Liver (tissue), 9 donors: ENCODE results near the gene YBEY. TPM values are rescaled to one million over a fixed set of nuclear protein-coding genes. Genes with fewer than 3 reads are reported as not detected.

Experiments used
- DNase-seq: peaks from one replicate; pipeline ENCODE4 v3.0.0-alpha.2; 2017; ENCODE audit warnings: low spot score
- H3K27ac ChIP-seq, 2 donors: one replicate each; pipeline ENCODE4 v1.7.0; 2013; ENCODE audit warnings: inconsistent platforms in 2 of 2, low read length in 2 of 2, control low read depth in 1 of 2, low read depth in 1 of 2, mild to moderate bottlenecking in 1 of 2
- H3K27me3 ChIP-seq, 4 donors: one replicate each; pipeline versions ENCODE4 v1.6.1 to v1.7.0; 2013; ENCODE audit warnings: low read length in 3 of 4, inconsistent platforms in 1 of 4, mild to moderate bottlenecking in 1 of 4, moderate library complexity in 1 of 4; ENCODE audit not compliant: control insufficient read depth in 4 of 4, insufficient read depth in 4 of 4
- H3K36me3 ChIP-seq, 4 donors: one replicate each; pipeline versions ENCODE4 v1.6.1 to v1.7.0; 2013; ENCODE audit warnings: low read length in 3 of 4, mild to moderate bottlenecking in 3 of 4, low read depth in 1 of 4, moderate library complexity in 1 of 4; ENCODE audit not compliant: control insufficient read depth in 4 of 4, insufficient read depth in 3 of 4
- H3K4me1 ChIP-seq, 4 donors: one replicate each; pipeline versions ENCODE4 v1.6.1 to v1.7.0; 2013; ENCODE audit warnings: low read length in 3 of 4, mild to moderate bottlenecking in 3 of 4, moderate library complexity in 1 of 4; ENCODE audit not compliant: control insufficient read depth in 4 of 4, insufficient read depth in 4 of 4
- H3K4me3 ChIP-seq, 3 donors: one replicate each; pipeline versions ENCODE4 v1.6.1 to v1.7.0; 2013; ENCODE audit warnings: low read length in 3 of 3, control low read depth in 1 of 3, low read depth in 1 of 3, mild to moderate bottlenecking in 1 of 3
- H3K9ac ChIP-seq, 2 donors: one replicate each; pipeline ENCODE4 v1.7.0; 2013; ENCODE audit warnings: low read length in 2 of 2, mild to moderate bottlenecking in 2 of 2, moderate library complexity in 2 of 2, control low read depth in 1 of 2, low read depth in 1 of 2
- H3K9me3 ChIP-seq, 4 donors: one replicate each; pipeline versions ENCODE4 v1.6.1 to v1.7.0; 2013; ENCODE audit warnings: low read length in 3 of 4; ENCODE audit not compliant: control insufficient read depth in 4 of 4
- EGR1 ChIP-seq, 2 donors: IDR thresholded peaks; 2 replicates each; pipeline ENCODE4 v1.6.1; 2016 to 2018; ENCODE audit warnings: antibody characterized with exemption in 2 of 2, low read depth in 2 of 2
- FOXA2 ChIP-seq: IDR thresholded peaks from 2 replicates; pipeline ENCODE4 v1.6.1; 2016; ENCODE audit warnings: antibody characterized with exemption
- GABPA ChIP-seq, 2 donors: IDR thresholded peaks in 1 of 2; conservative IDR thresholded peaks in 1 of 2; 2 replicates each; pipeline ENCODE4 v1.6.1; 2016; ENCODE audit warnings: antibody characterized with exemption in 2 of 2, mild to moderate bottlenecking in 1 of 2, moderate library complexity in 1 of 2
- HNF4A ChIP-seq, 2 donors: conservative IDR thresholded peaks; 2 replicates each; pipeline ENCODE4 v1.6.1; 2016; ENCODE audit warnings: antibody characterized with exemption in 2 of 2, mild to moderate bottlenecking in 2 of 2
- HNF4G ChIP-seq: IDR thresholded peaks from 2 replicates; pipeline ENCODE4 v1.6.1; 2016; ENCODE audit warnings: antibody characterized with exemption
- JUND ChIP-seq, 2 donors: IDR thresholded peaks; 2 replicates each; pipeline ENCODE4 v1.6.1; 2016; ENCODE audit warnings: antibody characterized with exemption in 2 of 2
- NR2F2 ChIP-seq: IDR thresholded peaks from 2 replicates; pipeline ENCODE4 v1.6.1; 2016; ENCODE audit warnings: antibody characterized with exemption
- RAD21 ChIP-seq, 2 donors: IDR thresholded peaks; 2 replicates each; pipeline ENCODE4 v1.6.1; 2016; ENCODE audit warnings: antibody characterized with exemption in 2 of 2, mild to moderate bottlenecking in 2 of 2
- RXRA ChIP-seq, 2 donors: IDR thresholded peaks; 2 replicates each; pipeline ENCODE4 v1.6.1; 2017 to 2018; ENCODE audit warnings: antibody characterized with exemption in 2 of 2, mild to moderate bottlenecking in 1 of 2
- SP1 ChIP-seq: IDR thresholded peaks from 2 replicates; pipeline ENCODE4 v1.6.1; 2018; ENCODE audit warnings: antibody characterized with exemption, mild to moderate bottlenecking
- TAF1 ChIP-seq: conservative IDR thresholded peaks from 2 replicates; pipeline ENCODE4 v1.6.1; 2016; ENCODE audit warnings: antibody characterized with exemption, mild to moderate bottlenecking
- YY1 ChIP-seq: IDR thresholded peaks from 2 replicates; pipeline ENCODE4 v1.6.1; 2016; ENCODE audit warnings: antibody characterized with exemption, mild to moderate bottlenecking
- WGBS: extraction: QIAGEN DNeasy Blood & Tissue Kit; methylation state at CpG from one replicate; pipeline ENCODE4 v1.1.7; 2013; 5-methylcytosine and 5-hydroxymethylcytosine counted together
- polyA plus RNA-seq, 2 donors: library from polyadenylated mRNA; stranded (reverse) in 1 of 2; unstranded in 1 of 2; fragments of 200-250 nt in 1 of 2; fragments of >200 nt in 1 of 2; fragmentation: Nextera tagmentation in 1 of 2; extraction: Ambion mirVana in 1 of 2; gene quantifications; one replicate each; pipeline versions ENCODE4 v1.2.1 to v1.2.3, GENCODE V29; 2013 to 2015
- total RNA-seq, 2 donors: library from RNA; depleted of rRNA; stranded (reverse); fragments of >200 nt; gene quantifications; one replicate each; pipeline ENCODE4 v1.2.3, GENCODE V29; 2014
- TF ChIP-seq, protein P1 (sequence below): IDR thresholded peaks from 2 replicates; pipeline ENCODE4 v1.6.1; 2016; ENCODE audit warnings: antibody characterized with exemption, mild to moderate bottlenecking
- TF ChIP-seq, protein P2 (sequence below): IDR thresholded peaks from 2 replicates; pipeline ENCODE4 v1.6.1; 2016; ENCODE audit warnings: antibody characterized with exemption
- TF ChIP-seq, protein P3 (sequence below): fragments of 150-350 bp; IDR thresholded peaks from 2 replicates; pipeline ENCODE4 v1.5.1; 2017; ENCODE audit warnings: improper control_type of control experiment, low read depth, low read length; ENCODE audit not compliant: missing input control
- TF ChIP-seq, protein P4 (sequence below): IDR thresholded peaks from 2 replicates; pipeline ENCODE4 v1.6.1; 2016; ENCODE audit warnings: antibody characterized with exemption
- TF ChIP-seq, protein P5 (sequence below): IDR thresholded peaks from 2 replicates; pipeline ENCODE4 v1.6.1; 2016; ENCODE audit warnings: antibody characterized with exemption
- donor health status: healthy.
- donor health status: healthy.
- donor health status: healthy.
- donor health status: healthy.
- donor health status: healthy.

Gene YBEY
- total and polyA plus RNA-seq, 4 donors = 6.3 to 11.8 (median 10.0) TPM

DNA sequence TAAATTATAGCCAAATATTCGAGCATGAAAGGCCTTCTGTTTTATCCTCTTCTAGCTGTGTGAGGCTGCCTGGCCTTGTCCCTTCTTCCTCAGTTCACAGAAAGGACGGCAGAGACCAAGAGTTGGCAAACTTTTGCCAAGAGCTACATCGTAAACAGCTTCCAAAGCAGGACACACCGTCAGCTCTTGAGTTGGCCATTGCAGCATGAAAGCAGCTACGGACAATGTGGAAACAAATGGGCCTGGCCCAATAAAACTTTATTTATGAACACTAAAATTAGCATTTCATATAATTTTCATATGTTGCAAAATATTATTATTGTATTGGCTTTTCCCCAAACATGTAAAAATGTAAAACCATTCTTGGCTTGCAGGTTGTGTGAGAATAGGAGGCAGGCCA lies 26.8 kb downstream of the YBEY start:
- no peaks in the 10 kb centered on the region for H3K9me3 ChIP-seq
- H3K9ac ChIP-seq = no peak overlapping the region
- TF ChIP-seq JUND (IDR thresholded peaks at IDR 0.05) (no peak), RXRA (IDR thresholded peaks at IDR 0.05) (no peak), HNF4A (conservative IDR thresholded peaks at IDR 0.05) (no peak), EGR1 (IDR thresholded peaks at IDR 0.05; ENCODE audit: low read depth in 2 of 2) (no peak), RAD21 (IDR thresholded peaks at IDR 0.05) (no peak), SP1 (no peak), FOXA2 (no peak), HNF4G (no peak), GABPA (IDR thresholded peaks at IDR 0.05 in 1 of 2, conservative IDR thresholded peaks at IDR 0.05 in 1 of 2) (no peak), YY1 (no peak), NR2F2 (no peak), TAF1 (no peak)
- TF ChIP-seq, protein P1, sequence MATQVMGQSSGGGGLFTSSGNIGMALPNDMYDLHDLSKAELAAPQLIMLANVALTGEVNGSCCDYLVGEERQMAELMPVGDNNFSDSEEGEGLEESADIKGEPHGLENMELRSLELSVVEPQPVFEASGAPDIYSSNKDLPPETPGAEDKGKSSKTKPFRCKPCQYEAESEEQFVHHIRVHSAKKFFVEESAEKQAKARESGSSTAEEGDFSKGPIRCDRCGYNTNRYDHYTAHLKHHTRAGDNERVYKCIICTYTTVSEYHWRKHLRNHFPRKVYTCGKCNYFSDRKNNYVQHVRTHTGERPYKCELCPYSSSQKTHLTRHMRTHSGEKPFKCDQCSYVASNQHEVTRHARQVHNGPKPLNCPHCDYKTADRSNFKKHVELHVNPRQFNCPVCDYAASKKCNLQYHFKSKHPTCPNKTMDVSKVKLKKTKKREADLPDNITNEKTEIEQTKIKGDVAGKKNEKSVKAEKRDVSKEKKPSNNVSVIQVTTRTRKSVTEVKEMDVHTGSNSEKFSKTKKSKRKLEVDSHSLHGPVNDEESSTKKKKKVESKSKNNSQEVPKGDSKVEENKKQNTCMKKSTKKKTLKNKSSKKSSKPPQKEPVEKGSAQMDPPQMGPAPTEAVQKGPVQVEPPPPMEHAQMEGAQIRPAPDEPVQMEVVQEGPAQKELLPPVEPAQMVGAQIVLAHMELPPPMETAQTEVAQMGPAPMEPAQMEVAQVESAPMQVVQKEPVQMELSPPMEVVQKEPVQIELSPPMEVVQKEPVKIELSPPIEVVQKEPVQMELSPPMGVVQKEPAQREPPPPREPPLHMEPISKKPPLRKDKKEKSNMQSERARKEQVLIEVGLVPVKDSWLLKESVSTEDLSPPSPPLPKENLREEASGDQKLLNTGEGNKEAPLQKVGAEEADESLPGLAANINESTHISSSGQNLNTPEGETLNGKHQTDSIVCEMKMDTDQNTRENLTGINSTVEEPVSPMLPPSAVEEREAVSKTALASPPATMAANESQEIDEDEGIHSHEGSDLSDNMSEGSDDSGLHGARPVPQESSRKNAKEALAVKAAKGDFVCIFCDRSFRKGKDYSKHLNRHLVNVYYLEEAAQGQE = no peak
- TF ChIP-seq, protein P2, sequence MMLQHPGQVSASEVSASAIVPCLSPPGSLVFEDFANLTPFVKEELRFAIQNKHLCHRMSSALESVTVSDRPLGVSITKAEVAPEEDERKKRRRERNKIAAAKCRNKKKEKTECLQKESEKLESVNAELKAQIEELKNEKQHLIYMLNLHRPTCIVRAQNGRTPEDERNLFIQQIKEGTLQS = no peak
- TF ChIP-seq, protein P3, sequence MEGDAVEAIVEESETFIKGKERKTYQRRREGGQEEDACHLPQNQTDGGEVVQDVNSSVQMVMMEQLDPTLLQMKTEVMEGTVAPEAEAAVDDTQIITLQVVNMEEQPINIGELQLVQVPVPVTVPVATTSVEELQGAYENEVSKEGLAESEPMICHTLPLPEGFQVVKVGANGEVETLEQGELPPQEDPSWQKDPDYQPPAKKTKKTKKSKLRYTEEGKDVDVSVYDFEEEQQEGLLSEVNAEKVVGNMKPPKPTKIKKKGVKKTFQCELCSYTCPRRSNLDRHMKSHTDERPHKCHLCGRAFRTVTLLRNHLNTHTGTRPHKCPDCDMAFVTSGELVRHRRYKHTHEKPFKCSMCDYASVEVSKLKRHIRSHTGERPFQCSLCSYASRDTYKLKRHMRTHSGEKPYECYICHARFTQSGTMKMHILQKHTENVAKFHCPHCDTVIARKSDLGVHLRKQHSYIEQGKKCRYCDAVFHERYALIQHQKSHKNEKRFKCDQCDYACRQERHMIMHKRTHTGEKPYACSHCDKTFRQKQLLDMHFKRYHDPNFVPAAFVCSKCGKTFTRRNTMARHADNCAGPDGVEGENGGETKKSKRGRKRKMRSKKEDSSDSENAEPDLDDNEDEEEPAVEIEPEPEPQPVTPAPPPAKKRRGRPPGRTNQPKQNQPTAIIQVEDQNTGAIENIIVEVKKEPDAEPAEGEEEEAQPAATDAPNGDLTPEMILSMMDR = no peak
- TF ChIP-seq, protein P4, sequence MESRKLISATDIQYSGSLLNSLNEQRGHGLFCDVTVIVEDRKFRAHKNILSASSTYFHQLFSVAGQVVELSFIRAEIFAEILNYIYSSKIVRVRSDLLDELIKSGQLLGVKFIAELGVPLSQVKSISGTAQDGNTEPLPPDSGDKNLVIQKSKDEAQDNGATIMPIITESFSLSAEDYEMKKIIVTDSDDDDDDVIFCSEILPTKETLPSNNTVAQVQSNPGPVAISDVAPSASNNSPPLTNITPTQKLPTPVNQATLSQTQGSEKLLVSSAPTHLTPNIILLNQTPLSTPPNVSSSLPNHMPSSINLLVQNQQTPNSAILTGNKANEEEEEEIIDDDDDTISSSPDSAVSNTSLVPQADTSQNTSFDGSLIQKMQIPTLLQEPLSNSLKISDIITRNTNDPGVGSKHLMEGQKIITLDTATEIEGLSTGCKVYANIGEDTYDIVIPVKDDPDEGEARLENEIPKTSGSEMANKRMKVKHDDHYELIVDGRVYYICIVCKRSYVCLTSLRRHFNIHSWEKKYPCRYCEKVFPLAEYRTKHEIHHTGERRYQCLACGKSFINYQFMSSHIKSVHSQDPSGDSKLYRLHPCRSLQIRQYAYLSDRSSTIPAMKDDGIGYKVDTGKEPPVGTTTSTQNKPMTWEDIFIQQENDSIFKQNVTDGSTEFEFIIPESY = no peak
- TF ChIP-seq, protein P5, sequence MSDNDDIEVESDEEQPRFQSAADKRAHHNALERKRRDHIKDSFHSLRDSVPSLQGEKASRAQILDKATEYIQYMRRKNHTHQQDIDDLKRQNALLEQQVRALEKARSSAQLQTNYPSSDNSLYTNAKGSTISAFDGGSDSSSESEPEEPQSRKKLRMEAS = no peak
- H3K36me3 ChIP-seq = no peaks in the 10 kb centered on the region
- no peak for DNase-seq
- H3K27me3 ChIP-seq = no peaks in the 10 kb centered on the region
- no peak overlapping the region for H3K4me3 ChIP-seq
- no peaks in the 10 kb centered on the region for H3K4me1 ChIP-seq
- 96% methylated on average over 5 of the region's 5 CpGs for WGBS
- H3K27ac ChIP-seq = no peak overlapping the region
